Dedifferentiated amniotic fluid mesenchymal stem cell (primary cell): Measurements from ENCODE around the gene ADGRE1.

ENCODE experiments used
- DNase-seq: peaks from one replicate; pipeline ENCODE4 v3.0.0-alpha.2; 2016; ENCODE audit errors: extremely low spot score

Gene ADGRE1

GRCh38 chr19:6875218-6875617, 12.2 kb upstream of the ADGRE1 start:
- DNase-seq: no peak

GRCh38 chr19:6876748-6877147, 10.6 kb upstream of the ADGRE1 start:
- DNase-seq: no peak

DNA sequence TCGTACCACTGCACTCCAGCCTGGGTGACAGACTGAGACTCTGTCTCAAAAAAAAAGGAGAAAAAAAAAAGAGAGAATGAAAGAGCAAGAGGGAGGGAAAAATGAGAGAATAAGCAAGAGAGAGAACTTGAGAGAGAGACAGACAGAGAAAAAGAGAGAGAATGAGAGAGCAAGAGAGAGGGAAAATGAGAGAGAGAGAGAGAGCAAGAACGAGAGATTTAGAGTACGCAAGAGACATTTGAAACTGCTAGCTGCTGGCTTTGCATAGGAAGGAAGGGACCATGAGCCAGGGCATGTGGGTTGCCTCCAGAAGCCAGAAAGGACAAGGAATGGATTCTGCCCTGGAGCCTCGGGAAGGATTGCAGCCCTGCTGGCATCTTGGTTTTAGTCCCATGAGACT, 9.6 kb upstream of the ADGRE1 start:
- no peak for DNase-seq

DNA sequence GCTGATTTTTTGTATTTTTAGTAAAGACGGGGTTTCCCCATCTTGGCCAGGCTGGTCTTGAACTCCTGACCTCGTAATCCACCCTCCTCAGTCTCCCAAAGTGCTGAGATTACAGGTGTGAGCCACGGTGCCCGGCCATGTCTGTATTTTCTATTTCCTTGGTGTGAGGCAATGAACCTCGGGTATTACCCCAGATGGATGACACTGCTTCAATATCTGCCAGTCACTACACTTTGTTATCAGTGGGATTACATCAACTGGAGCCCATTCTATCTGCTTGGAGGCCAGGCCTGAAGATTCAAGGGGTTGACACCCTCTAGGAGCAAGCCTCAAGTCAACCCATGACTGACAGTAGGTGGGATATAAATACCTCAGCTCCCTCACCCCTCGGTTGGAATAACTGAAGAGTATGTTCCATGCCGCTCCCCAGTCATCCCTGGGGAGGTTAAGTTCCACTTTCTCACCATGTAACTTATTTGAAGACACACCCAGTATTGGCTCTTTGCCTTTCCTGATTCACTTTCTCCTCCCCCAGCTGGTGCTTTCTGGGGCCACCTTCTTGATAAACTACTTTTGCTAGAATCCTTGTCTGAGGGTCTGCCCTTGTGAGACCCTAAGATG, 992 bp upstream of the ADGRE1 start:
- DNase-seq: no peak

- no peak for DNase-seq
These were observed 1.6 kb downstream of the ADGRE1 start for GRCh38 chr19:6888967-6889366.

- no peak for DNase-seq
These were observed 3.1 kb downstream of the ADGRE1 start for GRCh38 chr19:6890401-6890913.

DNA sequence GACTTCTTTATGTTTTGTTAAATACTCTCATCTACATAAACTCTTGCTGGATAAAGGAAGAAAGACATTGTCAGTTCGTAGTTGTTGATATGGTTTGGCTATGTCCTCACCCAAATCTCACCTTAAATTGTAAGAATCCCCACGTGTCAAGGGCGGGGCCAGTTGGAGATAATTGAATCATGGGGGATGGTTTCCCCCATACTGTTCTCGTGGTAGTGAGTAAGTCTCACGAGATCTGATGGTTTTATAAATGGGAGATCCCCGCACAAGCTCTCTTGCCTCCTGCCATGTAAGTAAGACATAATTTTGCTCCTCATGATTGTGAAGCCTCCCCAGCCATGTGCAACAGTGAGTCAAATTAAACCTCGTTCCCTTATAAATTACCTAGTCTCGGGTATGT, 3.6 kb downstream of the ADGRE1 start:
- no peak for DNase-seq

- no peak for DNase-seq
These were observed 4.5 kb downstream of the ADGRE1 start for GRCh38 chr19:6891761-6892385.

- DNase-seq: no peak
These were observed 6.9 kb downstream of the ADGRE1 start for GRCh38 chr19:6894313-6894712.

DNA sequence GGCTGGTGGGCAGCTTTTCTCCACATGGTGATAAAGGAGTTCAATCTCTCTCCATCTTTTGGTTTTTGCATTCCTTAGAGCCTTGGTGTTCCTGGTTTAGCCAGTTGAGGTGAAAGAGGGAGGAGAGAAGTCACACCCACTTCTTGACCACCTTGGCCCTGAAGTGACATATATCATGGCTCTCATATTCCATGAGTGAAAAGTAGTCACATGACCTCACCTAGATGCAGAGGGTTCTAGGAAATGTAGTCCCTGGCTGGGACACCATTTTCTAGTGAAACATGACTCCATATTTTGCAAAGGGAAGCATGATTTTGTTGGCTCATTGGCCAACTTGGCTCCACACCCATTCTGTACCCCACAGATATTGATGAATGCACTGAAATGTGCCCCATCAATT, 16.1 kb downstream of the ADGRE1 start:
- DNase-seq: no peak

DNA sequence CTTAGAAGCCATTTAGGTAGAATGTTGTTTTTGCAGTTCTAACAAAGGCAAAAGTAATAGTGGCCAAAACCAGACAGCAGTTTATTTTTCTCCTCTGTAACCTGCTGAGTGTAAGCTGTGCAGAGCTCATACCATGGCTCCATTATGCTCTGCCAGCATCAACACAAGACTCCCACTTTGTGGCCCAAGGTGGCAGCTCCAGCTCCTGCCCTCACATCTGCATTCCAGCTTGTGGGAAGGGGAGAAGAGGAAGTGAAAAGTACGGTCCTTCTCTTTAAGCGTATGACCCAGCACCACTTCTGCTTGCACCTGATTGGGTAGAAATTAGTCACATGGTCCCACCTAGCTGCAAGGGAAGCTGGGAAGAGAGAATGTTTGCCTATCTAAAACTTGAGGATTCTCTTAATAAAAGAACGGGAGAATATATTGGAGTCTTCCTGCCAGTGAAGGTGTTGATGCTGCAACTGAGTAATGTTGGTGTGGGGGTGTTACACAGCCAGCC, 19.2 kb downstream of the ADGRE1 start:
- no peak for DNase-seq

DNA sequence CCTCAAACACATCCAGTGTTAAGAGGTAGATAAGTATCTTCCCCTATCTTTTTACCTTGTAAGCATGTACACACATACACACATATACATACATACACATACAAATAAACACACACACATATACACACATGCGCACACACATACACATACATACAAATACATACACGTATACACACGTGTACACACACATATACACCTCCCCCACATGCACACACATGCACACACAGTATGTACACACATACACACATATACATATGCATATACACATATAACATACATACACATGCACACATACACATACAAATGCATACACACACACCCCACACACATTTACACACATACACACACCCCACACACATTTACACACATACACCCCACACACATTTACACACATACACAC, 24.1 kb downstream of the ADGRE1 start:
- no peak for DNase-seq

- no peak for DNase-seq
These were observed 26.9 kb downstream of the ADGRE1 start for GRCh38 chr19:6914321-6914720.

DNA sequence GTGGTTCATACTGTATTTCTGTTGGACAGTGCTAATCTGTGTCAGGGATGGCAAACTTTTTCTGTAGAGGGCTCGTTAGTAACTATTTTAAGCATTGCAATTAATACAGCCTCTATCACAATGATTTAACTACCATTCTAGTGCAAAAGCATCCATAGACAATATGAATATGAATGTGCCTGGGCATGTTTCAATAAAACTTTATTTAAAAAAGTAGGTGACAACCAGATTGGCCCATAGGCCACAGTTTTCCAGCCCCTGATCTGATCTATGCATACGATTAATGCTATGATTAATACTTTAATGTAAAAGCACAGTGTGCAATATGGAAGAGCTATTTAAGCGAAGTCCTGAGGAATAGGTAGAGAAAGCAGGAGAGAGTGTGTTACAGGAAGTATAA, 29.6 kb downstream of the ADGRE1 start:
- no peak for DNase-seq

DNA sequence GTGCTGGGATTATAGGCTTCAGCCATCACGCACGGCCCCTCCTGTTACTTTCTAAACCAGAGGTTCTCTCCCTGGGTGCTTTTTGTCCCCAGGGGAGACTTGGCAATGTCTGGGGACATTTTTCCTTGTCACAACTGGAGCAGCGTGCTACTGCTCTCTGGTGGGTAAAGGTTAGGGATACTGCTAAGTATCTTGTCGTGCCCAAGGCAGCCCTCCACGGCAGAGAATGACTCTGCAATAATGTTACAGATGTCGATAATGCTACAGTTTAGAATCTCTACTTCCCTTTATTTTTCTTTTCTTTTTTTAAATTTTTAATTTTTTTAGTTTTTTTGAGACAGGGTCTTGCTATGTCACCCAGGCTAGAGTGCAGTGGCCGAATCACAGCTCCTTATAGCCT, 38.0 kb downstream of the ADGRE1 start:
- no peak for DNase-seq

DNA sequence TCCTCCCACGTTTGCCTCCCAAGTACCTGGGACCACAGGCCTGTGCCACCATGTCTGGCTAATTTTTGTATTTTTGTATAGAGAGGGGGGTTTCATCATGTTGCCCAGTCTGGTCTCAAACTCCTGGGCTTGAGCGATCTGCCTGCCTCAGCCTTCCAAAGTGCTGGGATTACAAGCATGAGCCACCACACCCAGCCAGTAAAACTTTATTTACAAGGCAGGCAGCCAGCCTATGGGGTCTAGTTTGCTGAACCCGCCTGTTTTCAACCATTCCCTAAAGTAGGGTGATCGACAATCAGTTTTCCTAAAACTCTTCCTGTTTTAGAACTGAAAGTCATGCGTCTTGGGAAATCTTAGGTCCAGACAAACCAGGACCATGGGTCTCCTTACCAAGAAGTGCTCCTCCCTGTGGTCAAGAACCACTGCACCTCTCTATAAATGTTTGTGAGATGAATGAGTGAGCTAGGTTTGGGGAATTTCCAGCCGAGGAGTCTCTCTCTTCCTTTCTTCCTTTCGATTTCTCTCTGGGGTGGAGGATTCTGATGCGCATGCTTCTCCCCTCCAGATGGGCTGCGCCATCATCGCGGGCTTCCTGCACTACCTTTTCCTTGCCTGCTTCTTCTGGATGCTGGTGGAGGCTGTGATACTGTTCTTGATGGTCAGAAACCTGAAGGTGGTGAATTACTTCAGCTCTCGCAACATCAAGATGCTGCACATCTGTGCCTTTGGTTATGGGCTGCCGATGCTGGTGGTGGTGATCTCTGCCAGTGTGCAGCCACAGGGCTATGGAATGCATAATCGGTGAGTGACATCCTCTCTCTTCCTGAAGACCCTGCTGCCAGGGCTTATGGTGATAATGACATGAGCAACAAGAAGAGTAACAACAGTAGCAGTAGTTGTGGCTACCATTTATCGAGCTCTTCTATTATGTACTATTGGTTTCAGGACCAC, 38.7 kb downstream of the ADGRE1 start:
- no peak for DNase-seq

GRCh38 chr19:6930190-6930589, 42.8 kb downstream of the ADGRE1 start:
- DNase-seq: no peak

DNA sequence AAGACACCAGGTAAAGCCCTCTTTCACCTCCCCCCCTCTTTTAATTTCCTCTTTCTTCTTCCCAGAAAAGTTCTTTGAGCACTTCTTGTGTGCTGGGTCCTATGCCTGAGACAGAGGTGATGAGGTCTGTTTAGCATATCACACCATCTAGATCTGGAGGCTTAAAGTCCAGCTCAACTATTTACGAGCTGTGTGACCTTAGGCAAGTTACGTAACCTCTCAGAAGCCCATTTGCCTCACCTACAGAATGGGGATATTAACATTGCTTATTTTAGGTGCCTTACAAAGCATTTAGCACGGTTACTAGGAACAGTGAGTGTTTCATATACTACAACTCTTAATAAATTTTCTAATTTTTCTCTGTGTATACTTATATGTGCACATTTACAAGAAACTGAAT, 47.7 kb downstream of the ADGRE1 start:
- DNase-seq: no peak

- DNase-seq: no peak
These were observed 48.2 kb downstream of the ADGRE1 start for GRCh38 chr19:6935618-6936017.

DNA sequence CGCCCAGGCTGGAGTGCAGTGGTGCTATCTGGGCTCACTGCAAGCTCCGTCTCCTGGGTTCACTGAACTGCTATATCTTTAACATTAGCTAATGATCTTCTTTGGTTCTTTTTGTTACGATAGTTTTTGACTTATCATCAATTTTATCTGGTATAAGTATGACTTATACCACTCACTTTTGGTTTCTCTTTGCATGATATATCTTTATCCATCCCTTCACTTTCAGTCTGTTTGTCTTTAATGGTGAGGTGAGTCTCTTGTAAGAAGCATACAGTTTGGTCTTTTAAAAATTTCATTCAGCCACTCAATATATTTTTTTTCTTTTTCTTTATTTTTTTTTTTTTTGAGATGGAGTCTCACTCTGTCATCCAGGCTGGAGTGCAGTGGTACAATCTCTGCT, 58.4 kb downstream of the ADGRE1 start:
- no peak for DNase-seq

- DNase-seq: no peak
These were observed 60.4 kb downstream of the ADGRE1 start for GRCh38 chr19:6947745-6948144.

DNA sequence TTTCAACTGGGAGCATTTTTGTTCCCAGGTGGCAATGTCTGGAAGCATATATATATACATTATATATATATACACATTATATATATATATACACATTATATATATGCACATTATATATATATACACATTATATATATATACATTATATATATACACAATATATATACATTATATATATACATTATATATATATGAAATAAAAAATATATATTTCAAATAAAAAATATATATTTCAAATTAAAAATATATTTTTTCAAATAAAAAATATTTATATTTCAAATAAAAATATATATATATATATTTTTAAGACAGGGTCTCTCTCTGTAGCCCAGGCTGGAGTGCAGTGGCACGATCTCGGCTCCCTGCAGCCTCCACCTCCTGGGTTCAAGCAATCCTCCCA, 61.5 kb downstream of the ADGRE1 start:
- no peak for DNase-seq
